ENCODE data around the gene PTAR1.

Gene PTAR1

GRCh38 chr9:69683927-69684326 lies 75.9 kb downstream of the PTAR1 start:
- Histone ChIP-seq H3K36me3 (ENCODE audit: insufficient read depth, low read length) (no peaks in the 10 kb centered on the region), H3K9ac (ENCODE audit: low read depth, low read length, poor library complexity, severe bottlenecking) (no peak overlapping the region), H2AFZ (ENCODE audit: low read length) (no peak overlapping the region), H3K9me2 (replicated peaks; ENCODE audit: low read depth, low read length) (no peaks in the 10 kb centered on the region), H3K4me3 (ENCODE audit: low read length, poor library complexity, severe bottlenecking) (no peak overlapping the region), H3K9me3 (ENCODE audit: insufficient read depth, low read depth, low read length) (no peaks in the 10 kb centered on the region), H3K4me2 (ENCODE audit: low read depth, low read length, poor library complexity, severe bottlenecking) (no peak overlapping the region), H3K27me3 (ENCODE audit: insufficient read depth, low read length, poor library complexity, severe bottlenecking) (no peaks in the 10 kb centered on the region), H3K4me1 (ENCODE audit: insufficient read depth, low read length, poor library complexity, severe bottlenecking) (no peaks in the 10 kb centered on the region), H4K20me1 (ENCODE audit: insufficient read depth, low read length, poor library complexity, severe bottlenecking) (no peaks in the 10 kb centered on the region), H3K79me2 (ENCODE audit: insufficient read depth, low read length) (no peaks in the 10 kb centered on the region), H3F3A (ENCODE audit: low read depth) (no peaks in the 10 kb centered on the region)
- TF ChIP-seq, protein P1, sequence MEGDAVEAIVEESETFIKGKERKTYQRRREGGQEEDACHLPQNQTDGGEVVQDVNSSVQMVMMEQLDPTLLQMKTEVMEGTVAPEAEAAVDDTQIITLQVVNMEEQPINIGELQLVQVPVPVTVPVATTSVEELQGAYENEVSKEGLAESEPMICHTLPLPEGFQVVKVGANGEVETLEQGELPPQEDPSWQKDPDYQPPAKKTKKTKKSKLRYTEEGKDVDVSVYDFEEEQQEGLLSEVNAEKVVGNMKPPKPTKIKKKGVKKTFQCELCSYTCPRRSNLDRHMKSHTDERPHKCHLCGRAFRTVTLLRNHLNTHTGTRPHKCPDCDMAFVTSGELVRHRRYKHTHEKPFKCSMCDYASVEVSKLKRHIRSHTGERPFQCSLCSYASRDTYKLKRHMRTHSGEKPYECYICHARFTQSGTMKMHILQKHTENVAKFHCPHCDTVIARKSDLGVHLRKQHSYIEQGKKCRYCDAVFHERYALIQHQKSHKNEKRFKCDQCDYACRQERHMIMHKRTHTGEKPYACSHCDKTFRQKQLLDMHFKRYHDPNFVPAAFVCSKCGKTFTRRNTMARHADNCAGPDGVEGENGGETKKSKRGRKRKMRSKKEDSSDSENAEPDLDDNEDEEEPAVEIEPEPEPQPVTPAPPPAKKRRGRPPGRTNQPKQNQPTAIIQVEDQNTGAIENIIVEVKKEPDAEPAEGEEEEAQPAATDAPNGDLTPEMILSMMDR (conservative IDR thresholded peaks at IDR 0.05; ENCODE audit: low read length): no peak
- no peak for TF ChIP-seq EZH2phosphoT487 (IDR thresholded peaks at IDR 0.05; ENCODE audit: borderline replicate concordance)

GRCh38 chr9:69678843-69679538 lies 80.8 kb downstream of the PTAR1 start:
- Histone ChIP-seq H3K9ac (ENCODE audit: low read depth, low read length, poor library complexity, severe bottlenecking) (no peak overlapping the region), H3F3A (ENCODE audit: low read depth) (no peaks in the 10 kb centered on the region), H3K79me2 (ENCODE audit: insufficient read depth, low read length) (no peaks in the 10 kb centered on the region), H2AFZ (ENCODE audit: low read length) (no peak overlapping the region), H3K4me1 (ENCODE audit: insufficient read depth, low read length, poor library complexity, severe bottlenecking) (peaks cover 8% of the 10 kb centered on the region), H4K20me1 (ENCODE audit: insufficient read depth, low read length, poor library complexity, severe bottlenecking) (no peaks in the 10 kb centered on the region), H3K4me2 (ENCODE audit: low read depth, low read length, poor library complexity, severe bottlenecking) (no peak overlapping the region), H3K9me3 (ENCODE audit: insufficient read depth, low read depth, low read length) (no peaks in the 10 kb centered on the region), H3K9me2 (replicated peaks; ENCODE audit: low read depth, low read length) (no peaks in the 10 kb centered on the region), H3K36me3 (ENCODE audit: insufficient read depth, low read length) (no peaks in the 10 kb centered on the region), H3K27me3 (ENCODE audit: insufficient read depth, low read length, poor library complexity, severe bottlenecking) (no peaks in the 10 kb centered on the region), H3K4me3 (ENCODE audit: low read length, poor library complexity, severe bottlenecking) (no peak overlapping the region)
- TF ChIP-seq, protein P1 (conservative IDR thresholded peaks at IDR 0.05; ENCODE audit: low read length): no peak
- TF ChIP-seq EZH2phosphoT487 (IDR thresholded peaks at IDR 0.05; ENCODE audit: borderline replicate concordance): no peak

DNA sequence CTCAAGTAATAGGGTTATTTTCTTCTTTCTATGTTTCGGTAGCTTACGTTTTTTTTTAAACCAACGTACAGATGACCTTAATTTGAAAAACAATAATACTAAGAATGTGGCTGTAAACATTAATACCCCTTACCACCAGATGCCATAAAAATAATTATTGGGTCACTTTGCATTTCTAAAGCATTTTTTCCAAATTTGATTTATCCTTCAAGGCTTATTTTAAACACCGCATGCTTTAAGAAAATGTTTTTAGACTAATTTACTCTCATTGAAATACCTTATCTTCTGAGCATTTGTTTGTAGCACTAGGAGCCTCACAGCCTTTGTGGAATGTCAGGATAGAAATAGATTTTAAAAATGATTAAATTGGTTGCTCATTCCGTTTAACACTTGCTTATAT lies 81.9 kb downstream of the PTAR1 start:
- TF ChIP-seq, protein P1 (conservative IDR thresholded peaks at IDR 0.05; ENCODE audit: low read length): no peak
- no peak for TF ChIP-seq EZH2phosphoT487 (IDR thresholded peaks at IDR 0.05; ENCODE audit: borderline replicate concordance)

More for the DNA sequence above, 81.9 kb downstream of the PTAR1 start:
- no peaks in the 10 kb centered on the region for H3F3A ChIP-seq (ENCODE audit: low read depth)
- no peaks in the 10 kb centered on the region for H3K27me3 ChIP-seq (ENCODE audit: insufficient read depth, low read length, poor library complexity, severe bottlenecking)
- no peak overlapping the region for H2AFZ ChIP-seq (ENCODE audit: low read length)
- H3K36me3 ChIP-seq (ENCODE audit: insufficient read depth, low read length): no peaks in the 10 kb centered on the region
- H3K9me2 ChIP-seq (replicated peaks; ENCODE audit: low read depth, low read length): no peaks in the 10 kb centered on the region
- H3K79me2 ChIP-seq (ENCODE audit: insufficient read depth, low read length): no peaks in the 10 kb centered on the region
- H3K4me1 ChIP-seq (ENCODE audit: insufficient read depth, low read length, poor library complexity, severe bottlenecking): peaks cover 15% of the 10 kb centered on the region
- no peak overlapping the region for H3K4me3 ChIP-seq (ENCODE audit: low read length, poor library complexity, severe bottlenecking)
- H4K20me1 ChIP-seq (ENCODE audit: insufficient read depth, low read length, poor library complexity, severe bottlenecking): no peaks in the 10 kb centered on the region
- H3K9ac ChIP-seq (ENCODE audit: low read depth, low read length, poor library complexity, severe bottlenecking): no peak overlapping the region
- no peak overlapping the region for H3K4me2 ChIP-seq (ENCODE audit: low read depth, low read length, poor library complexity, severe bottlenecking)
- no peaks in the 10 kb centered on the region for H3K9me3 ChIP-seq (ENCODE audit: insufficient read depth, low read depth, low read length)

Data from Loucy (cell line).